ENCODE measurements around the gene STRIT1. TPM values are rescaled to one million over a fixed set of nuclear protein-coding genes. Genes with fewer than 3 reads are reported as not detected.

The STRIT1 gene
- total RNA-seq, 2 donors from 2014 or later = not detected

- Mint-ChIP-seq H3K4me1 (peaks cover 33% of the 10 kb centered on the region), H3K27ac (no peak overlapping the region), H3K27me3 (ENCODE audit: insufficient read depth) (no peaks in the 10 kb centered on the region), H3K9me3 (peaks cover 16% of the 10 kb centered on the region), H3K36me3 (ENCODE audit: low read depth) (peaks cover 10% of the 10 kb centered on the region), H3K4me3 (no peak overlapping the region)
- peaks cover 10% of the 10 kb centered on the region for H3K4me1 ChIP-seq (ENCODE audit: control insufficient read depth, insufficient read depth, low read length)
- no peak overlapping the region for H3K27ac ChIP-seq (ENCODE audit: low read depth, low read length)
- TF ChIP-seq CTCF (conservative IDR thresholded peaks at IDR 0.05) = no peak
- H3K27me3 ChIP-seq (ENCODE audit: control insufficient read depth, insufficient read depth, low read length, poor library complexity, severe bottlenecking) = no peaks in the 10 kb centered on the region
- no peaks in the 10 kb centered on the region for H3K36me3 ChIP-seq (ENCODE audit: control insufficient read depth, insufficient read depth, low read length)
- 88 to 98% methylated on average over 1 of the region's 1 CpG for WGBS, 2 experiments (ENCODE audit: insufficient coverage in 1 of 2, insufficient read length in 1 of 2)
- no peak overlapping the region for H3K9ac ChIP-seq (ENCODE audit: extremely low read depth, low read length, poor library complexity, severe bottlenecking)
- no peak for DNase-seq
- H3K9me3 ChIP-seq (ENCODE audit: control insufficient read depth, low read length) = peaks cover 27% of the 10 kb centered on the region
- H3K4me3 ChIP-seq (ENCODE audit: low read length) = no peak overlapping the region
These were observed 31.2 kb downstream of the STRIT1 start for GRCh38 chr3:155262295-155262694.

- peaks cover 6% of the 10 kb centered on the region for H3K4me1 ChIP-seq (ENCODE audit: control insufficient read depth, insufficient read depth, low read length)
- no peaks in the 10 kb centered on the region for H3K36me3 Mint-ChIP-seq (ENCODE audit: low read depth)
- H3K4me3 ChIP-seq (ENCODE audit: low read length) = no peak overlapping the region
- DNase-seq = no peak
- H3K4me3 Mint-ChIP-seq = no peak overlapping the region
- no peaks in the 10 kb centered on the region for H3K27me3 Mint-ChIP-seq (ENCODE audit: insufficient read depth)
- peaks cover 5% of the 10 kb centered on the region for H3K9me3 ChIP-seq (ENCODE audit: control insufficient read depth, low read length)
- no peak overlapping the region for H3K9ac ChIP-seq (ENCODE audit: extremely low read depth, low read length, poor library complexity, severe bottlenecking)
- no peaks in the 10 kb centered on the region for H3K9me3 Mint-ChIP-seq
- H3K27me3 ChIP-seq (ENCODE audit: control insufficient read depth, insufficient read depth, low read length, poor library complexity, severe bottlenecking) = no peaks in the 10 kb centered on the region
- no peak overlapping the region for H3K27ac ChIP-seq (ENCODE audit: low read depth, low read length)
- no peak for TF ChIP-seq CTCF (conservative IDR thresholded peaks at IDR 0.05)
- no peaks in the 10 kb centered on the region for H3K36me3 ChIP-seq (ENCODE audit: control insufficient read depth, insufficient read depth, low read length)
- no peak overlapping the region for H3K27ac Mint-ChIP-seq
- H3K4me1 Mint-ChIP-seq = peaks cover 32% of the 10 kb centered on the region
- 67 to 68% methylated on average over 2 of the region's 2 CpGs for WGBS, 2 experiments (ENCODE audit: insufficient coverage in 1 of 2, insufficient read length in 1 of 2)
These were observed 39.0 kb downstream of the STRIT1 start for GRCh38 chr3:155254445-155254844.

GRCh38 chr3:155252535-155252934 is 40.9 kb downstream of the STRIT1 start:
- Mint-ChIP-seq H3K27me3 (ENCODE audit: insufficient read depth) (no peaks in the 10 kb centered on the region), H3K36me3 (ENCODE audit: low read depth) (no peaks in the 10 kb centered on the region), H3K4me3 (no peak overlapping the region), H3K4me1 (peaks cover 24% of the 10 kb centered on the region), H3K9me3 (no peaks in the 10 kb centered on the region), H3K27ac (no peak overlapping the region)
- Histone ChIP-seq H3K9me3 (ENCODE audit: control insufficient read depth, low read length) (peaks cover 8% of the 10 kb centered on the region), H3K9ac (ENCODE audit: extremely low read depth, low read length, poor library complexity, severe bottlenecking) (no peak overlapping the region), H3K4me3 (ENCODE audit: low read length) (no peak overlapping the region), H3K27ac (ENCODE audit: low read depth, low read length) (no peak overlapping the region), H3K27me3 (ENCODE audit: control insufficient read depth, insufficient read depth, low read length, poor library complexity, severe bottlenecking) (no peaks in the 10 kb centered on the region), H3K36me3 (ENCODE audit: control insufficient read depth, insufficient read depth, low read length) (no peaks in the 10 kb centered on the region), H3K4me1 (ENCODE audit: control insufficient read depth, insufficient read depth, low read length) (peaks cover 3% of the 10 kb centered on the region)
- WGBS, 2 experiments (ENCODE audit: insufficient coverage in 1 of 2, insufficient read length in 1 of 2) = 91 to 92% methylated on average over 2 to 3 of the region's 3 CpGs
- no peak for TF ChIP-seq CTCF (conservative IDR thresholded peaks at IDR 0.05)
- no peak for DNase-seq

Measured in endodermal cell (in vitro differentiated cells).